Duodenal mucosa (tissue), 2 donors: ENCODE data around the gene STKLD1.

ENCODE experiments used
- H3K27ac ChIP-seq: one replicate; pipeline ENCODE4 v1.7.0; 2013; ENCODE audit warnings: low read depth, low read length
- H3K27me3 ChIP-seq, 2 donors: one replicate each; pipeline ENCODE4 v1.7.0; 2013; ENCODE audit warnings: low read length in 2 of 2, control low read depth in 1 of 2; ENCODE audit not compliant: insufficient read depth in 2 of 2, control insufficient read depth in 1 of 2
- H3K36me3 ChIP-seq, 2 donors: one replicate each; pipeline ENCODE4 v1.7.0; 2013; ENCODE audit warnings: low read length in 2 of 2, control low read depth in 1 of 2; ENCODE audit not compliant: insufficient read depth in 2 of 2, control insufficient read depth in 1 of 2
- H3K4me1 ChIP-seq, 2 donors: one replicate each; pipeline ENCODE4 v1.7.0; 2013; ENCODE audit warnings: low read length in 2 of 2, control low read depth in 1 of 2; ENCODE audit not compliant: insufficient read depth in 2 of 2, control insufficient read depth in 1 of 2
- H3K4me3 ChIP-seq, 2 donors: one replicate each; pipeline ENCODE4 v1.7.0; 2013; ENCODE audit warnings: low read length in 2 of 2, low read depth in 1 of 2
- H3K9ac ChIP-seq, 2 donors: one replicate each; pipeline ENCODE4 v1.7.0; 2013; ENCODE audit warnings: low read length in 2 of 2, low read depth in 1 of 2
- H3K9me3 ChIP-seq, 2 donors: one replicate each; pipeline ENCODE4 v1.7.0; 2013; ENCODE audit warnings: low read length in 2 of 2, control low read depth in 1 of 2; ENCODE audit not compliant: control insufficient read depth in 1 of 2

The STKLD1 gene

GRCh38 chr9:133362359-133363044 lies 13.7 kb upstream of the STKLD1 start:
- peaks cover 48 to 57% of the 10 kb centered on the region in 2 donors for H3K4me1 ChIP-seq
- no peak overlapping the region for H3K4me3 ChIP-seq
- H3K9ac ChIP-seq = no peak overlapping the region
- no peaks in the 10 kb centered on the region for H3K9me3 ChIP-seq
- H3K36me3 ChIP-seq = peaks cover 64 to 87% of the 10 kb centered on the region in 2 donors
- H3K27me3 ChIP-seq = no peaks in the 10 kb centered on the region
- no peak overlapping the region for H3K27ac ChIP-seq

- Histone ChIP-seq H3K27ac (no peak overlapping the region), H3K4me1 (peaks cover 59 to 63% of the 10 kb centered on the region in 2 donors), H3K36me3 (peaks cover 64 to 81% of the 10 kb centered on the region in 2 donors), H3K9me3 (no peaks in the 10 kb centered on the region), H3K27me3 (no peaks in the 10 kb centered on the region), H3K9ac (no peak overlapping the region), H3K4me3 (no peak overlapping the region)
These were observed 9.7 kb upstream of the STKLD1 start for GRCh38 chr9:133366435-133366834.

GRCh38 chr9:133367221-133367620 lies 8.9 kb upstream of the STKLD1 start:
- Histone ChIP-seq H3K4me1 (peaks cover 67% of the 10 kb centered on the region in 2 donors), H3K27me3 (no peaks in the 10 kb centered on the region), H3K27ac (no peak overlapping the region), H3K9me3 (no peaks in the 10 kb centered on the region), H3K4me3 (no peak overlapping the region), H3K36me3 (peaks cover 61 to 79% of the 10 kb centered on the region in 2 donors), H3K9ac (peak overlapping the region in 1 of 2 donors; percentile 34)

- peaks cover 61 to 79% of the 10 kb centered on the region in 2 donors for H3K36me3 ChIP-seq
- H3K9ac ChIP-seq = peak overlapping the region; percentile 28 to 34
- H3K9me3 ChIP-seq = no peaks in the 10 kb centered on the region
- peak overlapping the region; percentile 45 to 50 for H3K4me3 ChIP-seq
- H3K27ac ChIP-seq = peak overlapping the region; percentile 60
- H3K27me3 ChIP-seq = no peaks in the 10 kb centered on the region
- peaks cover 67 to 68% of the 10 kb centered on the region in 2 donors for H3K4me1 ChIP-seq
These were observed 8.4 kb upstream of the STKLD1 start for GRCh38 chr9:133367778-133368177.

- Histone ChIP-seq H3K9ac (peak overlapping the region; percentile 28 to 34), H3K27ac (peak overlapping the region; percentile 60), H3K4me1 (peaks cover 67% of the 10 kb centered on the region in 2 donors), H3K4me3 (peak overlapping the region; percentile 45 to 51), H3K36me3 (peaks cover 56 to 79% of the 10 kb centered on the region in 2 donors), H3K9me3 (no peaks in the 10 kb centered on the region), H3K27me3 (no peaks in the 10 kb centered on the region)
These were observed 7.8 kb upstream of the STKLD1 start for GRCh38 chr9:133368249-133368881.

GRCh38 chr9:133369422-133369821 lies 6.7 kb upstream of the STKLD1 start:
- peak overlapping the region; percentile 10 to 34 for H3K9ac ChIP-seq
- no peaks in the 10 kb centered on the region for H3K9me3 ChIP-seq
- peak overlapping the region; percentile 16 to 51 for H3K4me3 ChIP-seq
- H3K27me3 ChIP-seq = no peaks in the 10 kb centered on the region
- H3K36me3 ChIP-seq = peaks cover 47 to 70% of the 10 kb centered on the region in 2 donors
- H3K27ac ChIP-seq = peak overlapping the region; percentile 63
- peaks cover 70 to 76% of the 10 kb centered on the region in 2 donors for H3K4me1 ChIP-seq

GRCh38 chr9:133369933-133370332 lies 6.2 kb upstream of the STKLD1 start:
- Histone ChIP-seq H3K4me3 (peak overlapping the region in 1 of 2 donors; percentile 51), H3K9ac (peak overlapping the region; percentile 26 to 34), H3K36me3 (peaks cover 44 to 67% of the 10 kb centered on the region in 2 donors), H3K27ac (peak overlapping the region; percentile 63), H3K9me3 (no peaks in the 10 kb centered on the region), H3K4me1 (peaks cover 70 to 81% of the 10 kb centered on the region in 2 donors), H3K27me3 (no peaks in the 10 kb centered on the region)

- peaks cover 37 to 60% of the 10 kb centered on the region in 2 donors for H3K36me3 ChIP-seq
- peak overlapping the region; percentile 26 for H3K27ac ChIP-seq
- H3K9me3 ChIP-seq = no peaks in the 10 kb centered on the region
- no peaks in the 10 kb centered on the region for H3K27me3 ChIP-seq
- H3K9ac ChIP-seq = peak overlapping the region; percentile 26 to 34
- H3K4me1 ChIP-seq = peaks cover 70 to 79% of the 10 kb centered on the region in 2 donors
- peak overlapping the region; percentile 40 to 51 for H3K4me3 ChIP-seq
These were observed 5.5 kb upstream of the STKLD1 start for GRCh38 chr9:133370685-133371084.

GRCh38 chr9:133371261-133371711 lies 4.9 kb upstream of the STKLD1 start:
- Histone ChIP-seq H3K4me3 (peak overlapping the region; percentile 40 to 45), H3K4me1 (peaks cover 70 to 79% of the 10 kb centered on the region in 2 donors), H3K36me3 (peaks cover 32 to 54% of the 10 kb centered on the region in 2 donors), H3K27me3 (no peaks in the 10 kb centered on the region), H3K9me3 (no peaks in the 10 kb centered on the region), H3K9ac (peak overlapping the region; percentile 8 to 34), H3K27ac (peak overlapping the region; percentile 59)

GRCh38 chr9:133372144-133372543 lies 4.0 kb upstream of the STKLD1 start:
- Histone ChIP-seq H3K4me1 (peaks cover 65 to 81% of the 10 kb centered on the region in 2 donors), H3K9ac (peak overlapping the region; percentile 34 to 35)

More at GRCh38 chr9:133372144-133372543, 4.0 kb upstream of the STKLD1 start:
- Histone ChIP-seq H3K9me3 (no peaks in the 10 kb centered on the region), H3K27me3 (no peaks in the 10 kb centered on the region), H3K27ac (no peak overlapping the region), H3K4me3 (peak overlapping the region; percentile 28 to 45), H3K36me3 (peaks cover 24 to 46% of the 10 kb centered on the region in 2 donors)
